Hematopoietic multipotent progenitor cell treated with erythropoietin and hydrocortisone succinate and interleukin-3 and kit ligand, for 6 days (in vitro differentiated cells): ENCODE results near the gene EP400.
A peak's percentile ranks its signal among the peaks of the same experiment; 100 is the strongest.

ENCODE experiments used
- DNase-seq: peaks from one replicate; pipeline ENCODE4 v3.0.0-alpha.2; 2015

The EP400 gene

GRCh38 chr12:131927110-131928079 is 22.3 kb upstream of the EP400 start:
- no peak for DNase-seq

GRCh38 chr12:131928080-131928710 is 21.5 kb upstream of the EP400 start:
- peak; percentile 72 for DNase-seq

- peak; percentile 98 for DNase-seq
These were observed 20.8 kb upstream of the EP400 start, which contains the start of gene PUS1 for GRCh38 chr12:131928711-131929580. PUS1 (plus strand) TSS chr12:131929276; CDS start chr12:131929723, 447 bp downstream.

- peak; percentile 82 for DNase-seq
These were observed 19.9 kb upstream of the EP400 start for GRCh38 chr12:131929581-131930456.

- DNase-seq, result no peak
These were observed 19.2 kb upstream of the EP400 start for GRCh38 chr12:131930510-131930909.

- no peak for DNase-seq
These were observed 16.4 kb upstream of the EP400 start for GRCh38 chr12:131933387-131933786.

GRCh38 chr12:131934535-131934934 is 15.2 kb upstream of the EP400 start:
- DNase-seq, result no peak

GRCh38 chr12:131938082-131938481 is 11.7 kb upstream of the EP400 start:
- no peak for DNase-seq

GRCh38 chr12:131939007-131939406 is 10.7 kb upstream of the EP400 start:
- no peak for DNase-seq

GRCh38 chr12:131940141-131940547 is 9.6 kb upstream of the EP400 start:
- DNase-seq, result no peak

- DNase-seq, result no peak
These were observed 8.4 kb upstream of the EP400 start for GRCh38 chr12:131941116-131941986.

- no peak for DNase-seq
These were observed 7.8 kb upstream of the EP400 start for GRCh38 chr12:131941987-131942341.

- DNase-seq, result no peak
These were observed 7.1 kb upstream of the EP400 start for GRCh38 chr12:131942671-131943070.

GRCh38 chr12:131943389-131943788 is 6.4 kb upstream of the EP400 start:
- DNase-seq, result no peak

GRCh38 chr12:131943876-131944275 is 5.9 kb upstream of the EP400 start:
- no peak for DNase-seq

- no peak for DNase-seq
These were observed 5.0 kb upstream of the EP400 start for GRCh38 chr12:131944601-131945251.

- DNase-seq, result peak; percentile 18
These were observed 3.0 kb upstream of the EP400 start for GRCh38 chr12:131946757-131947156.

- DNase-seq, result no peak
These were observed 2.2 kb upstream of the EP400 start for GRCh38 chr12:131947482-131948027.

GRCh38 chr12:131948166-131948712 is 1.5 kb upstream of the EP400 start:
- no peak for DNase-seq
